Heart left ventricle (tissue), 16 donors: ENCODE measurements around the gene HTT-AS. TPM values are rescaled to one million over a fixed set of nuclear protein-coding genes. Genes with fewer than 3 reads are reported as not detected.

Experiments
- ATAC-seq, 4 donors: fragments of 200-7000 bp; cut with Tn5 transposase; one replicate each; pipeline ENCODE4 v1.9.1; 2020 to 2022; ENCODE audit warnings: moderate library complexity in 4 of 4, mild to moderate bottlenecking in 3 of 4, moderate number of reproducible peaks in 1 of 4
- DNase-seq, 5 donors: peaks; one replicate each; pipeline ENCODE4 v3.0.0-alpha.2; 2020
- H3K27ac ChIP-seq, 12 donors: fragments of 200-600 bp; sonication (generic) in 4 of 12; one replicate each; pipeline versions ENCODE4 v1.5.0 to v1.8.0; 2016 to 2022; ENCODE audit warnings: mild to moderate bottlenecking in 2 of 12
- H3K27me3 ChIP-seq, 9 donors: fragments of 200-600 bp; sonication (generic) in 2 of 9; one replicate each; pipeline versions ENCODE4 v1.5.1 to v1.8.0; 2016 to 2022; ENCODE audit warnings: mild to moderate bottlenecking in 3 of 9
- H3K36me3 ChIP-seq, 9 donors: fragments of 200-600 bp; sonication (generic) in 2 of 9; one replicate each; pipeline versions ENCODE4 v1.5.0 to v1.8.0; 2018 to 2022; ENCODE audit warnings: mild to moderate bottlenecking in 2 of 9
- H3K4me1 ChIP-seq, 12 donors: fragments of 200-600 bp; sonication (generic) in 4 of 12; one replicate each; pipeline versions ENCODE4 v1.5.0 to v1.8.0; 2016 to 2022; ENCODE audit warnings: mild to moderate bottlenecking in 3 of 12
- H3K4me3 ChIP-seq, 12 donors: fragments of 200-600 bp; sonication (generic) in 4 of 12; one replicate each; pipeline versions ENCODE4 v1.5.0 to v1.8.0; 2017 to 2022; ENCODE audit warnings: mild to moderate bottlenecking in 9 of 12, moderate library complexity in 4 of 12
- H3K9me3 ChIP-seq, 12 donors: fragments of 200-600 bp; sonication (generic) in 4 of 12; one replicate each; pipeline versions ENCODE4 v1.5.0 to v1.8.0; 2016 to 2022; ENCODE audit warnings: mild to moderate bottlenecking in 1 of 12
- POLR2A ChIP-seq, 2 donors: fragments of 450-650 bp; IDR thresholded peaks; one replicate each; pipeline ENCODE4 v1.6.1; 2017; ENCODE audit warnings: antibody characterized with exemption in 2 of 2, mild to moderate bottlenecking in 2 of 2, moderate library complexity in 2 of 2
- WGBS, 4 donors: extraction: QIAGEN DNeasy Blood & Tissue Kit in 2 of 4; methylation state at CpG; one replicate each; pipeline versions ENCODE4 v1.1.5 to v1.1.7; 2013 to 2018; 5-methylcytosine and 5-hydroxymethylcytosine counted together
- intact Hi-C, 10 donors: fragments of 100-400 bp; cut with DNase I; formaldehyde crosslinking; loops; one replicate each; pipeline versions ENCODE4 v1.11.1 to v1.14.2; 2022
- polyA plus RNA-seq, 2 donors: library from polyadenylated mRNA; stranded (reverse); fragments of 200-250 nt; gene quantifications; one replicate each; pipeline ENCODE4 v1.2.3, GENCODE V29; 2013
- total RNA-seq, 9 donors: library from RNA; depleted of rRNA in 2 of 9; stranded (reverse); fragments of >200 nt in 2 of 9; fragmentation: NEBNext Ultra II Directional in 3 of 9; extraction: Animal tissue kit (Norgen Biotek cat#: 25700) in 3 of 9; gene quantifications; one replicate each; pipeline versions ENCODE4 v1.1.0 to v1.2.4, GENCODE V29; 2016 to 2023
- TF ChIP-seq, protein P1 (sequence below), 12 donors: fragments of 200-600 bp; sonication (generic) in 4 of 12; IDR thresholded peaks; one replicate each; pipeline versions ENCODE4 v1.5.0 to v1.8.0; 2018 to 2022; ENCODE audit warnings: antibody characterized with exemption in 12 of 12, mild to moderate bottlenecking in 5 of 12
- donor health status: ischemic (EF 13 %, LVEDD 7.1; RV severe dilation, severe dysfunction).
- donor health status: healthy with polysubstance abuse.
- donor health status: DM: no; HTN: yes; CAD: no.
- donor health status: DM: no; HTN: no; CAD: no.
- donor health status: ischemic (EF 25% LVEDD 6.9; RV normal size, moderate dysfunction).
- donor health status: ischemic (EF 25% LVEDD 5.7; RV mildly dilated, moderate dysfunction).
- donor health status: healthy.
- donor health status: DM: yes; HTN: yes; CAD: no.
- donor health status: ischemic (EF 35%, LVEDD 5.7; RV mildly dilated, moderate dysfunction).
- donor health status: nonischemic (EF 11% LVEDD 7.7; RV severe dilation, severe dysfunction).
- donor health status: DM: yes; HTN: yes; CAD: no.
- donor health status: PGD.
- donor health status: ischemic (EF 29% LVEDD 5.4; RV normal size, mild dysfunction).
- donor health status: nonischemic (EF 23%, LVEDD 6.1; RV moderate dilation, normal function).

Gene HTT-AS
- total and polyA plus RNA-seq, 11 donors: not detected

DNA sequence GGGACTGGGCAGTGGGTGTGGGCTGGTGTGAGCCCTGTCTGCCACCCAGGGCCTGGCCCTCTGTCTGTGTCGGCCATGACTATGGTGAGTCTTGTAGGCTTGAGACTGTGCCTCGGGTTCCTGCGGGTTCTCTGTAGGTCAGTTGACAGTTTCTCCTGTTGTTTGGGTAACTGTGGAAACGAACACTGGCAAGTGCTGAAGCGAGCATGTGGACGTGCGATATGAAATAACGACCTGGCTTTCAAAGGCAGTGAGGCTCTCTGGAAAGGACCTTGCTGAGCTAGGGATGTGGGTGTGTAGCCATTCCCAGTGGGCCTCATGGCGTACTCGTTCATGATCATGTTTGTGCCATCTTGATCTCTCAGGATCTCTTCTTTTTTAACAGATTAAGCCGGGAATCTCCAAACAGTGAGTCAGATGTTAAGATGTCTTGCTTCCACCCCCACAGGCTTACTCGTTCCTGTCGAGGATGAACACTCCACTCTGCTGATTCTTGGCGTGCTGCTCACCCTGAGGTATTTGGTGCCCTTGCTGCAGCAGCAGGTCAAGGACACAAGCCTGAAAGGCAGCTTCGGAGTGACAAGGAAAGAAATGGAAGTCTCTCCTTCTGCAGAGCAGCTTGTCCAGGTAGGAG, 41.4 kb upstream of the HTT-AS start:
- 72 to 87% (median 79%) methylated on average over 13 to 15 of the region's 15 CpGs for WGBS, 4 donors
- ATAC-seq: peak; percentile 43 to 54 (median 50)
- intact Hi-C loops: loop anchor here in 1 of 10 donors (10.0 kb wide), 1 partner anchor 759 kb away; no protein-coding TSS in a partner anchor
- H3K4me3 ChIP-seq: no peak overlapping the region
- no peak for TF ChIP-seq POLR2A (IDR thresholded peaks at IDR 0.05)
- TF ChIP-seq, protein P1, sequence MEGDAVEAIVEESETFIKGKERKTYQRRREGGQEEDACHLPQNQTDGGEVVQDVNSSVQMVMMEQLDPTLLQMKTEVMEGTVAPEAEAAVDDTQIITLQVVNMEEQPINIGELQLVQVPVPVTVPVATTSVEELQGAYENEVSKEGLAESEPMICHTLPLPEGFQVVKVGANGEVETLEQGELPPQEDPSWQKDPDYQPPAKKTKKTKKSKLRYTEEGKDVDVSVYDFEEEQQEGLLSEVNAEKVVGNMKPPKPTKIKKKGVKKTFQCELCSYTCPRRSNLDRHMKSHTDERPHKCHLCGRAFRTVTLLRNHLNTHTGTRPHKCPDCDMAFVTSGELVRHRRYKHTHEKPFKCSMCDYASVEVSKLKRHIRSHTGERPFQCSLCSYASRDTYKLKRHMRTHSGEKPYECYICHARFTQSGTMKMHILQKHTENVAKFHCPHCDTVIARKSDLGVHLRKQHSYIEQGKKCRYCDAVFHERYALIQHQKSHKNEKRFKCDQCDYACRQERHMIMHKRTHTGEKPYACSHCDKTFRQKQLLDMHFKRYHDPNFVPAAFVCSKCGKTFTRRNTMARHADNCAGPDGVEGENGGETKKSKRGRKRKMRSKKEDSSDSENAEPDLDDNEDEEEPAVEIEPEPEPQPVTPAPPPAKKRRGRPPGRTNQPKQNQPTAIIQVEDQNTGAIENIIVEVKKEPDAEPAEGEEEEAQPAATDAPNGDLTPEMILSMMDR (IDR thresholded peaks at IDR 0.05): no peak
- no peaks in the 10 kb centered on the region for H3K9me3 ChIP-seq
- peaks cover 0 to 98% (median 83%) of the 10 kb centered on the region in 9 donors for H3K36me3 ChIP-seq
- no peak for DNase-seq
- H3K27ac ChIP-seq: peak overlapping the region in 4 of 12 donors; percentile 9 to 35 (median 20)
- no peaks in the 10 kb centered on the region for H3K27me3 ChIP-seq
- peaks cover 0 to 40% (median 10%) of the 10 kb centered on the region in 12 donors for H3K4me1 ChIP-seq

DNA sequence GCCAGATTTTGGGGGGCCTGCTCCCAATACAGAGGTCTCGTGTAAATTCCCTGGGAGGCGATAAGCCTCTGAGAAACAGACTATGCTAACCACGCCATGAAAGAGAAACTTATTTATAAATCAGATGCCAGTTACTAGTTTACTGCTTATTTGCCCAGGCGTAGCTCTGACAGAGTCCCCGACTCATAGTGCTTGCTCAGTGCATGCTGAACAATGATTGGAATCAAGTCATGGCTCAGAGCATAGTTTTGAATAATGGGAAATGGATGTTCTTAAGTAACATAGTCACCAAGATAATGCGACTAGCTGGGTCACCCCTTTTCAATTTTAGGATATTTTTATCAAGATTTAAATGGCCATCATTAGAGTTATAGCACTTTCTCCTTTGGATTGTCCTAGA, 40.0 kb upstream of the HTT-AS start:
- Histone ChIP-seq H3K36me3 (peaks cover 0 to 97% (median 82%) of the 10 kb centered on the region in 9 donors), H3K27ac (no peak overlapping the region), H3K9me3 (no peaks in the 10 kb centered on the region), H3K4me3 (no peak overlapping the region), H3K4me1 (peaks cover 0 to 40% (median 10%) of the 10 kb centered on the region in 12 donors), H3K27me3 (no peaks in the 10 kb centered on the region)
- TF ChIP-seq, protein P1 (IDR thresholded peaks at IDR 0.05): no peak
- no peak for TF ChIP-seq POLR2A (IDR thresholded peaks at IDR 0.05)
- intact Hi-C loops: loop anchor here in 1 of 10 donors (10.0 kb wide), 1 partner anchor 760 kb away; no protein-coding TSS in a partner anchor
- ATAC-seq (no peak), DNase-seq (no peak)
- 96 to 100% (median 97%) methylated on average over 6 of the region's 6 CpGs for WGBS, 4 donors

DNA sequence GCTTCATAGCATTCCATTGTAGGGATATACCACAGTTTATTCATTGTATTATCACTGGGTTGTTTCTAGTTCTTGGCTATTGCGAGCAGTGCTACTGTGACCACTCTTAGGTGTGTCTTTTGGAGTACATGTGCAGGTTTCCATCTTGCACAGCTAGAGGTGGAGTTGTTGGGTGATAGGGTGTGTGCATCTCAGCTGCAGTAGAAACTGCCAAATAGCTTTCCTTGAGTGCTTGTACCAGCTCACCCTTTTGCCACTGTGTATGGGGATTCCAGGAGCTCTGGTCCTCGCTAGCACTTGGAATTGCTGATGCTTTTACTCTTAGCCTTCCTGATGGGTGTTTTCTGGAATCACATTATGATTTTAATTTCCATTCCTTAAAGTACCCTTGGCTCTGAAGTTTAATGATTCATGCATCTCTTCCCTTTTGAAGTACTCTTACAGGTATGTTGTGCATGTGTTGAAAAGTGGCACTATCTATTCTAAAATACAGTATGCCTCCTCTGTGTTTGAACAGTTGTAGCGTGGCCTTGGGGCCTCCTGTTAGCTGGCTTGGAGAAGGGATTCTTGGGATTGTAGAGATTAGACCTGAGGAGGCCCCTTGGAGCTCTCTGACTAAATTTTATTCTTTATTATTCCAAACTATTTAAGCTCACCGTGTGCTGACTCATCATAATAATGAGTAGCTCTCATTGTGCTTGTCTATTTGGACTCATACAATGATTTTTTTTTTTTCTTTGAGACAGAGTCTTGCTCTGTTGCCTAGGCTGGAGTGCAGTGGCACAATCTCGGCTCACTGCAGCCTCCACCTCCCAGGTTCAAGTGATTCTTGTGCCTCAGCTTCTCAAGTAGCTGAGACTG, 38.5 kb upstream of the HTT-AS start:
- Histone ChIP-seq H3K36me3 (peaks cover 0 to 97% (median 83%) of the 10 kb centered on the region in 9 donors), H3K9me3 (no peaks in the 10 kb centered on the region), H3K27ac (peak overlapping the region in 6 of 12 donors; percentile 5 to 59 (median 44)), H3K27me3 (no peaks in the 10 kb centered on the region), H3K4me3 (no peak overlapping the region), H3K4me1 (peaks cover 0 to 50% (median 17%) of the 10 kb centered on the region in 12 donors)
- DNase-seq (no peak), ATAC-seq (peak; percentile 7 to 24 (median 16))
- TF ChIP-seq, protein P1 (IDR thresholded peaks at IDR 0.05): no peak
- no peak for TF ChIP-seq POLR2A (IDR thresholded peaks at IDR 0.05)
- intact Hi-C loops: loop anchor here in 1 of 10 donors (10.0 kb wide), 1 partner anchor 762 kb away; no protein-coding TSS in a partner anchor
- WGBS, 4 donors: 77 to 81% (median 79%) methylated on average over 5 of the region's 5 CpGs

DNA sequence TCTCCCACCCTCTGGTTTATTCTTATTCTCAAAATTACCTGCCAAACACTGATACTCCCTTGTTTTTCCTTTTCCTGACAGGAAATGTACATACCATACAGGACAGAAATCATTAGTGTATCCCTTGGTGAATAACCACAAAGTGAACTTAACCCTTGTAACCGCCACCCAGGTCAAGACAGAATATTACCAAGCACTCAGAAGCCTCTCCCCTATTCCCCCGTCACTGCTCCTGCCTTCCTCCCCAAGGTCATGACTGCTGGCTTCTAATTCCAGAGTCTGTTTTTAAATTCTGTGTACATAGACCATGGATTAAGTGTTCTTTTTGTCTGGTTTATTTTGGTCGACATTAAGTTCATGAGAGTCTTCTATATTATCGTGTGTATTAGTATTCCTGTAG, 37.9 kb upstream of the HTT-AS start:
- intact Hi-C loops: loop anchor here in 1 of 10 donors (10.0 kb wide), 1 partner anchor 763 kb away; no protein-coding TSS in a partner anchor
- Histone ChIP-seq H3K27me3 (no peaks in the 10 kb centered on the region), H3K9me3 (no peaks in the 10 kb centered on the region), H3K4me1 (peaks cover 0 to 50% (median 23%) of the 10 kb centered on the region in 12 donors), H3K36me3 (peaks cover 0 to 97% (median 83%) of the 10 kb centered on the region in 9 donors), H3K27ac (peak overlapping the region in 8 of 12 donors; percentile 5 to 59 (median 44)), H3K4me3 (no peak overlapping the region)
- DNase-seq: no peak
- no peak for TF ChIP-seq POLR2A (IDR thresholded peaks at IDR 0.05)
- TF ChIP-seq, protein P1 (IDR thresholded peaks at IDR 0.05): no peak
- WGBS, 4 donors: 43 to 50% (median 46%) methylated on average over 4 of the region's 4 CpGs
- peak; percentile 11 to 44 (median 35) for ATAC-seq
